HG03521 (cell line): ENCODE measurements around the gene MBD6.
"Not testable (repeated sequence)": the region's sequence is repeated elsewhere in the genome, so short reads cannot be mapped to it uniquely, and the experiment has no call there.

Source experiments
- ATAC-seq: cut with Tn5 transposase; IDR thresholded peaks from one replicate; pipeline ENCODE4 v1.9.1; 2021; ENCODE audit warnings: mild to moderate bottlenecking, moderate library complexity; ENCODE audit not compliant: unreplicated experiment

MBD6 gene

DNA sequence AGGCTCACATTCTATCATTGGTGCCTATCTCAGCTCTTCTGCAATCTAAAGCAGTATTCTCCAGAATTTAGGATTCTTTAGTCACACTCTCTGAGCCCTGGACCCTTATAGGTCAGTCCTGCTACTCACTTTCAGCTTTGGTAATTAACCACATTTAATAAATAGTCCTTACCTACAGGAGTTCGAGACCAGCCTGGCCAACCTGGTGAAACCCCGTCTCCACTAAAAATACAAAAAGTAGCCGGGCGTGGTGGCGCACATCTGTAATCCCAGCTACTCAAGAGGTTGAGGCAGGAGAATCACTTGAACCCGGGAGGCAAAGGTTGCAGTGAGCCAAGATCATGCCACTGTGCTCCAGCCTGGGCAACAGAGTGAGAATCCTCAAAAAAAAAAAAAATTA is 8.9 kb upstream of the MBD6 start:
- ATAC-seq, result not testable (repeated sequence)

DNA sequence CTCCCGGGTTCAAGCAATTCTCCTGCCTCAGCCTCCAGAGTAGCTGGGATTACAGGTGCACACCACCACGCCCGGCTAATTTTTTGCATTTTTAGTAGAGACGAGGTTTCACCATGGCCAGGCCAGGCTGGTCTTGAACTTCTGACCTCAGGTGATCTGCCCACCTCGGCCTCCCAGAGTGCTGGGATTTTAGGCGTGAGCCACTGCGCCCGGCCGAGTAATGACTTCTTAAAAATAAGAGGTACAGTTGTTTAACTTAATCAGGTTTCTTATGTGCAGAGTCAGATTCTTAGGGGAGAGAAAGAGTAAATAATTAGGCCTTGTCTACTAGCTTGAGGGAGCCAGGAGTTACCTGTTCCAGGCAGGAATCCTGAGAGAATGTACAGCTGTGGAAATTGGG is 8.4 kb upstream of the MBD6 start:
- not testable (repeated sequence) for ATAC-seq

DNA sequence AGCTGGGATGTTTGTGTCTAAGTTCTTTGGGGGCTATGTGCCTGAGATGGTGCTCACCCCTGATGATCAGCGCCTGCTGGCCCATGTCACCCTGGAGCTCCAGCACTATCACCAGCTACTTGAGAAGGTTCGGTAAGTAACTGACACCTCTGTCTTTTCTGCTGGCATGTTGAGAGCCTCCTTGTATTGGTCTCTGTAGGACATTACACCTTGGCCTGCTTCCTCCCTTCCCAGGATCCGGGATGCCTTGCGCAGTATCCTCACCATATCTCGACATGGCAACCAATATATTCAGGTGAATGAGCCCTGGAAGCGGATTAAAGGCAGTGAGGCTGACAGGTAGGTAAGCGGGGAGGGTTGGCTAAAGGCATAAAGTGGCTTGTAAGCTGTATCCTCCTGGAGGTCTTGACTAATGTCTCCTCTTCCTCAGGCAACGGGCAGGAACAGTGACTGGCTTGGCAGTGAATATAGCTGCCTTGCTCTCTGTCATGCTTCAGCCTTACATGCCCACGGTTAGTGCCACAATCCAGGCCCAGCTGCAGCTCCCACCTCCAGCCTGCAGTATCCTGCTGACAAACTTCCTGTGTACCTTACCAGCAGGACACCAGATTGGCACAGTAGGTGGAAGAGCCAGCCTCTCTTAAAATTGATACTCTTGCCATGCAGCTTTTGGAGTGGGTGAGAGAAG is 7.8 kb upstream of the MBD6 start:
- no peak for ATAC-seq

DNA sequence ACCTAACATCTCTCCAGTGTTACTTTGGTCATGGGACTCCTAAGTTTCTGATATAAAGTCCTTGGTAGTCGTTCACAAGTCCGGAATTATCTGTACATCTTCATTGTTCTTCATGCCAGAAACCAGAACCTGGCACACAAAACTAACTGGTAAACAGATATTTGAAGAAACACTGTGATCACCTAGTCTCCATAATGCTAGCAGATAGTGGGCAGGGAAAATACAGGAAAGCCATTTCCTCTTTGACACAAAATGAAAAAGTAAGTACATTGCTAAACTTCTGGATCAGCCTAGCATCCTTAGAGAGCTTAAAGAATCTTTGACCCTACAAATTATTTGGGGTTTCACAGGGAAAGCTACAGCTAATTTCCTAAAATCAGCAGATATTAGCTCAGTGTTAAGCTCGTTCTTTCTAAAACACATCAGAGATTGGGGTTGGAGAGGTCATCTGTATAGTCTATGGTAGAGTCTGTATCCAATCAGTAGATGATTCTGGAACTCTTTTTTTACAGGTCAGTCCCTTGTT is 7.2 kb upstream of the MBD6 start:
- no peak for ATAC-seq

DNA sequence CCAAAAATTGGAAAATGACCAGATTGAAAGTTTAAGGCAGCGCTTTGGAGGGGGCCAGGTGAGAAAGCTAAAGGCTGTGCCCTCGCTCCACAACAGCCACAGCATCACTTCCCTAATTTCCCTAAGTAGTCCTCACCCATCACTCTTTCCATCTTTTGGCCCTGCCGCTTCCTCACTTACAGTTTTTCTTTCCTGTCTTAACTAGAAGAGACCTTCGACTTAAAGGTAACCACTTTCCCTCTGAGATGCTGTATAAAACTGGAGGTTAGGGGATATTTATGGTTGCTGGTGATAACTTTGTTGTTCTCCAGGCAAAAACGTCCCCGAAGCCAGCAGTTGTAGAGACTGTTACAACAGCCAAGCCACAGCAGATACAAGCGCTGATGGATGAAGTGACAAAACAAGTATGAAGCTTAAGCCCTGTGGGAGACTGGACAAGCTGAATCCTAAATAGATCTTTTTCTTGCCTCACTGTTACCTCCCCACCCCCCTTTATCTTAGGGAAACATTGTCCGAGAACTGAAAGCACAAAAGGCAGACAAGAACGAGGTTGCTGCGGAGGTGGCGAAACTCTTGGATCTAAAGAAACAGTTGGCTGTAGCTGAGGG is 6.6 kb upstream of the MBD6 start:
- no peak for ATAC-seq

DNA sequence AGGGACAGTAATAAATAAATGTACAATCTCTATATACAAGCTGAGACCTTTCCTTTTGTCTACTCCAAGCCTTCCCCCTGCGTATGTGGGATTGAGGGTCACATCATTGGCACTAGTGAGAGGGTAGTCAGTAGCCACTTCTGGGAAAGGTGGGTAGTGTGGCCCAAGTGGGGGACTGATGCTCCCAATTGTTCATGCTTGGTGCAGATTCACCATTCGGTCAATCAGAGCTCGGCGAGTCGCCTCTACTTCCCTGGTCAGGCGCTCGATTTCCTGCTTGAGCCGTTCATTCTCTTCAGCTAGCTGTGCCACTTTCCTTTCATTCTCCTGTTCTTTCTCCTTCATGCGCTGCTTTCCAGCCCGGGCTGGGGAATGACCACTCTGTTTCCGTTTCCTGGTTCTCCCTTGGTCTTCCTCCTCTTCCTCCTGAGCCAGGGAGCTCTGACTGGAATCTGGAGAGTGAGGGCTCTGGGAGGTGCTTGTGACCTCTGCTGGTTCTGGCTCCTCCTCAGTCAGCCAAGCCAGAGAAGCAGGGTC is 5.9 kb upstream of the MBD6 start:
- no peak for ATAC-seq

DNA sequence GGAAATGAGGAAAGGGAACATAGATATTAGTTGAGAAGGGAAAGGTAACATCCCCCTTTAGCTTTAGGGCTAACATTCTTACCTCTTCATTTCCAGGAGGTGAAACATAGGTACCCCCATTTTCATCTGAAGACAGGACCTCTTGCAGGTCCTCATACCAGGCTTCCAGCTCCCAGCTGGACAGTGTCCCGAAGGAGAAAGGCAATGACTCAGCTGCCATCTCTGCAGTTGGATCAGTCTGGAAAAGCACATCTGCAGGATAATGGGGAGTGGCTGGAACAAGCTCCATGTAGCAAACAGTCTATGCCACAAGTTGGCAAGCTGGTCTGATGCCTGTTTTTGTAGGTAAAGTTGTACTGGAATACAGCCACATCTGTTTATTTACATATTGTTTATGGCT is 5.4 kb upstream of the MBD6 start:
- no peak for ATAC-seq

DNA sequence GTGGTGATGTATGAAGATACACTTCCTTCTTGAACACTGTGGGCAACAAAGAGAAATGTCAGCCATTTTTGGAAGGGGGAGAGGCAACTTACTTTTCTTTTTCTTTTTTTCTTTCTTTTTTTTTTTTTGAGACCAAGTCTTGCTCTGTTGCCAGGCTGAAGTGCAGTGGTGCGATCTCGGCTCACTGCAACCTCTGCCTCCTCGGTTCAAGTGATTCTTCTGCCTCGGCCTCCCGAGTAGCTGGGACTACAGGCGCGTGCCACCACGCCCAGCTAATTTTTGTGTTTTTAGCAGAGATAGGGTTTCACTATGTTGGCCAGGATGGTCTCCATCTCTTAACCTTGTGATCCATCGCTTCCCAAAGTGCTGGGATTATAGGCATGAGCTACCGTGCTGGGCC is 4.9 kb upstream of the MBD6 start:
- not testable (repeated sequence) for ATAC-seq

DNA sequence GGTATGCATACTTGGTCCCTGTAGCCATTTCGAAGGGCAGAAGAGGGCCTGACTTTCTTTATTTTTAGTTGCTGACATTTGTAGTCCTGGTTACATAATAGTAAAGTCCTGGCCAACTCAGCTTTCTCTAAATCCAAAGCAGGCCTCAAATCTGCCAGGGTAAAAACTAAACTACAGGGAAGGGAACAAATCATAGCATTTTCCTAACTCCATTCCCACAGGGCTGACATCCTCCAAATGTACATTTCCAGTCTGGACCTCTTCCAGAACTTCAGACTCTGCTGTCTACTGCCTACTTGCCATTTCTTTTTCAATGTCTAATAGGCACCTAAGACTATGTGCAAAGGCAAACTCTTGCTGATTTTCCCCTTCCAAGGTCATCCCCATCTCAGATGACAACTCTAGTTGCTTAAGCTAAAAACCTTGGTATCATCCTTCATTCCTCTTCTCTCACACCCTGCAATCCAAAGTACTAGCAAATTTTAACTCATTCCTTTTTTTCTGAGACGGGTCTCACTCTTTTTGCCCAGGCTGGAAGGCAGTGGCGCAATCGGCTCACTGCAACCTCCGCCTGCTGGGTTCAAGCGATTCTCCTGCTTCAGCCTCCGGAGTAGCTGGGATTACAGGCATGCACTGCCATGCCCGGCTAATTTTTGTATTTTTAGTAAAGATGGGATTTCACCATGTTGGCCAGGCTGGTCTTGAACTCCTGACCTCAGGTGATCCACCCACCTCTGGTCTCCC is 4.3 kb upstream of the MBD6 start:
- ATAC-seq, result no peak

DNA sequence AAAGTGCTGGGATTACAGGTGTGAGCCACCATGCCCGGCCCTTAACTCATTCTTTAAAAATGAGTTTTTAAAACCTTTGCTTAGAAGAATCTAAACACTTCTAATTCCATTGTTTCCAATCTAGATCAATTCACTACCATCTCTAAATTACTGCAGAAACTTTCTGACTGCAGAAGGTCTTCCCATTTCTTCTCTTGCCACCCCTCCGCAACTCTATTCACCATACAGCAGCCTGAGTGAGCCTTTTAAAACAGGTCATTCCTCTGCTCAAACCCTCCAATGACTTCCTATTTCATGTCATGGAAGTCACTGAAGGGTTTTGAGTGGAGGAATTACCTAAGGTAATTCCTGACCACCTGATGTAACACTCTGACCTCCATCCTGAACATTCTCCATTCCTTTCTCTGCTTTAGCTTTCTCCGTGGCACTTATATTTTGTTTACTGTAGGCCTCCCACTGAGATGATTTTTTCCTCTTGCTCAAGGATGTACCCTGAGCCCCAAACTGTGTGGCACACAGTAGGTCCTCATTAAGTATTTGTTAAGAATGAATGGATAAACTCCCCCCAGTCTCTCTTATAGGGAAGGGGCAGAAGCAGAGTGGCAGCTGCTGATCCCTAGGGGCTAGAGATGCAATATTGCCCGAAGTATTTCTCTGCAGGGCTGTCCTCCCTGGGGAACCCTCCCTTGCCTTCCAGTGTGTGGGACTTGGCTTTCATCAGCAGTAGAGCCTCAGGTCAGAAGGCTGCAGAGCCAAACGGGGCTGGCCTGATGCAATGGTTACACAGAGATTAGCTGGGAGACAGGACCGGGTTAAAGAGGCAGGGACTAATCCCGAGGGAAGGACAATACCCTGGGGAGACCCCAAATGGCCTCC is 3.5 kb upstream of the MBD6 start:
- ATAC-seq, result no peak

DNA sequence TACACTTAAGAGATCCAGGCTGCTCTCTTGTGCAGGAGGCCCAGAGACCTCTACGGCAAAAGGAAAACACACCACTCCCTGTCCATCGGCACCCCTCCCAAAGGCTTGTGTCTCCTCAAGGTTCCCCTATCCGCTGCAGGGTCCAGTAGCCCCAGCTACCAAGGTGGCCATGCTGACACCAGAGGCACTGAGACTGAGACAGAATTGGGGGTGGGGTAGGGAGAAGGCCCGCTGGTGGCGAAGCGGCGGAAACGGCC is 2.9 kb upstream of the MBD6 start:
- peak; percentile 2 for ATAC-seq

DNA sequence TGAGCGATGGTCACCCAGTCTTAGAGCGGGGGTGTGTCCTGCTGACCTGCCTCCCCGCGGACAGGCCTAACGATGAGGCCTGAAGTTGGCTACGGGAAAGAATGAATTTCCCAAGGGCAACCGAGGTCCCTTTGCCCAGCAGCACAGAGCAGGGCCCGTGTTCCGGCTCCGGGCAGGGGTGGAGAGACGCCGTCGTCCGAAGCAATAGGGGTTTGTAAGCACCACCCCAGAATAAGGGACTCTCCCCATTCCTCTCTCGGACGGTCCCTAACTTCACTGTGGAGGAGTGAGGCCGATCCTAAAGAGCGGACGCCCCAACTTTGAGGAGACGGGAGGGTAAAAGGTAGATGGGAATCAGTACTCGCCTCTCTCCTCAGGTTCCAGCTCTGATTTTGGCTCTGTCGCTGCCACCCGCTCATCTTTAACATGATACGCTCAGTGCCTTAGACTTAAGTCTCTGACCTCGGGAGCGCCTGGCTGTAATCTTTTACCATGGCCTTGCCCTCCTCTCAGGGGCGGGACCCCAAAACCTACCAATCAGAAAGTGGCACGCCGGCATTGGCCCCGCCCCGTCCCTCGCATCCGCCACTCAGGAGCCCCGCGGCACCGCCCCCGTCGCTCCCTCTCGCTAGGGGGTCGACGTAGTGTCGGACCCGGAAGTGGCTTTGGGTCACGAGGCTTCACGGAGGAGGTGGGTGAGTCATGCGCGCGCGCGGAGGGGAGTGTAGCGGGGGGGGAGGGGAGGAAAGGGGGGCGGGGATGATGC is 2.4 kb upstream of the MBD6 start, which contains the start of gene DDIT3:
TSS of gene DDIT3 (minus strand) at position 462 of the 766 bp plus-strand sequence. CDS start 3,108 bp downstream, outside the sequence.
- ATAC-seq, result peak; percentile 69

DNA sequence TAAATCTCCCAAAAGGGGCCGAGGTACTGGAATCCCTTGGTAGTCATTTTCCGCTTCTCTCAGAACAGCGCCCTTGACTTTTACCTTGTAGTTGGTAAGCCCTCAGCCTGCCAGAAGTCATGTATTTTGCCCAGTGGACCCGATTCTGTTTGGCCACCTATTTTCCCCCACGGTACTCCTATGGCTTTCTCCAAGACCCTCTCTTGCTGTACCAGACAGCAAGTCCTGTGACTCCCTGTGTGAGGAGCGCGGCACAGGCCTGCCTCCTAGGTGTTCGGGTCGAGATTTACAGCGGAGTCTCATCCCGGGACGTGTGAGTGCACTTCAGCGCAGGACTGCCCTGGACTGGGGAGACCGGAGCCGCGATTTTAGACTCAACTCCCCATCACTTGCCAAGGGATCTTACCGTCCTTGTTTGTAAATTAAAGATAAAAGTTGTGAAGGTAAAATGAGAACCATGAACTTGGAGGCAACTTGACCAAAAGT is 1.1 kb upstream of the MBD6 start:
- ATAC-seq, result no peak

DNA sequence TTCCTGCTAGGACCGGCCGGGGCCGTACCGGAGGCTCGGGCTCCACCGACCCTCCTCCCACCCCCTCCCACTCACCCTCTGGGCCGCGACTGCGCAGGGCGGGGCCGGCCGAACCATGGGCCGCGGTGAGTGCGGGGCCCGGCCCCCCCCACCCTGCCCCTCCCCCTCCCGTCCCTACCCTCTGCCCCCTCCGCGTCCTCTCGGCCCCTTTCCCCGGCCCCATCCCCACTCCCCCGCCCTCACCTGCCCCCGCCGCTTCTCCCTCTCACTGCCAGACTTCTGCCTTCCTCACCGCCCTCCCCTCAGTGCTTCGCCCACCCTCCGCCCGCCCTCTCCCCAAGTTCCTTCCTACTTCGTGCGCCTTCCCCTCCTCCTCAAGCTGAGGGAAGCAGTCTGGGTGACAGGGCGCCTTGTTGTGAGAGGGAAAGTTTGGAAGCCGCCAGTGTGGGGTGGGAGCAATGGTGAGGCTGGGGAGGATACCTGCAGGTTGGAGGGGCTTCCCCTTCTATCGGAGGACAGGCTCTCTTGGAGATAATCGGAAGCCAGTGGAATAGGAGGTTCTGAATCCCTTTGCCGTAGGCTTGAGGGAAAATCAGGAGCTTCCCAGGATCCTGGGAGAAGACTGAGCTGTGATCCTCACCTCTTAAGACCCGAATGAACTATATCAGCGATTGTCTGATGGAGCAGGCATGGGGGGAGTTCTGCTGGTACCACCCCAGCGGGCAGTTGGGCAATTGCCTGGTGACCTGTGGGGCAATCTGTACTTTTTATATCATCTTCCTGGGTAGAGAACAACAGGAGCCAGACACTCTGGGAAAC is 472 bp downstream of the MBD6 start:
- ATAC-seq, result no peak

DNA sequence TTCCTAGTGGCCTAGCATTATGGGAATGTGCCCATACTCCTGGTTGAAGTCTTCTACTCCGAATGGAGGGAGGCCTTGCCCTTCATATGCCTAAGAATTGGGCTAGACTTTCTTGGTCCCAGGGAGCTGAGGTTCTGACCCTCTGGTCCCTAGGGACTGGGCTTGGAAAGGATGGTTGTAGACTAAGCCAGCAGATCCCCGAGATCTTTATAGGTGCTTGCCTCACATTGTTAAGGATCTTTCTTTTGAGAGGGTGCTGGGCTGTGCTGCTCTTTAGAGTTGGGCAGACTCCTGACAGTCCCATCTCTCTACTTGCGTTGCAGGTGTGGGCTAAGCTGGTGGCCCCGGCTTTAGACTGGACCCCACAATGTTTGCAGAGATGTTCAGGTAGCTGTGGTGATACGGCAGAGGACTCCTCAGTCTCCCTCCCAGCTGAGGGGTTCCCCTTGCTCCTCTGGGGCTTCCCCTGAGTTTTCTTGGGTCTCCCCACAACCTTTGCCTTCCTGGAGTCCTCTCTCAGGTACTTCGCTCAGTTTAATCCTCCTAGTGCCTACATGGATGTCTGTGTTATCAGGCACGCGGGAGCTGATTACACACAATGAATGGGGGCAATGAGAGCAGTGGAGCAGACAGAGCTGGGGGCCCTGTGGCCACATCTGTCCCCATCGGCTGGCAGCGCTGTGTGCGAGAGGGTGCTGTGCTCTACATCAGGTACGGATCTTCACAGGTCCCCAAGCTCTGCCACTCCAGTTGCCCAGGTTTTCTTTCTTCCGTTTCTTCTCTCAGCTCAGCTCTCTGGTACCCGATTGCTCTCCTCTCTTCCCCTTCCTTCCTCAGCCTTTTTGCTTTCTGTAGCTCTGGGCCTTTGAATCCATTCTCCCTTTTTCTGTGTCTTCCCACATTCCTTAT is 1.3 kb downstream of the MBD6 start:
- ATAC-seq, result no peak

DNA sequence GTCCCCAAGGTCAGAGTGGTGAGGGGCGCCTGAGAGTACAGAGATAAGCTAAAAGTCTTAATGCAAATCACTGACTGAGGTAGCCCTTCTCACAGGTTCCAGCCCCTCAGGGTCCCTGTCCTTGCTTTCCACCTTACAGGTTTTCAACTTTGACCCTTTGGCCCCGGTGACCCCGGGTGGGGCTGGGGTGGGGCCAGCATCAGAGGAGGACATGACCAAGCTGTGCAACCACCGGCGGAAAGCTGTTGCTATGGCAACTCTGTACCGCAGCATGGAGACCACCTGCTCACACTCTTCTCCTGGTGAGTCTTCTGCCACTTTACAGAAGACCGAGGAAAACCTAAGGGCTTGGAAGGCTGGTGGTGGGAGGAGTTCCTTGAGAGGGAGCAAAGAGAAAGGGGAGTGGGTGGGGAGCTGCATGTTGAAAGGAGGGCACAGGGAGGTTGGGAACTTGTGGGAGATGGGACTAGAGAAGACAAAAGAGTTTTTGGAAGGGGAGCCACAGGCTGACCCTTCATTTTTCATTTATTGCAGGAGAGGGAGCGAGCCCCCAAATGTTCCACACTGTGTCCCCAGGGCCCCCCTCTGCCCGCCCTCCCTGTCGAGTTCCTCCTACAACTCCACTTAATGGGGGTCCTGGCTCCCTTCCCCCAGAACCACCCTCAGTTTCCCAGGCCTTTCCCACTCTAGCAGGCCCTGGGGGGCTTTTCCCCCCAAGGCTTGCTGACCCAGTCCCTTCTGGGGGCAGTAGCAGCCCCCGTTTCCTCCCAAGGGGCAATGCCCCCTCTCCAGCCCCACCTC is 2.4 kb downstream of the MBD6 start:
- no peak for ATAC-seq
